ENCODE results near the gene RFPL3.
"Not testable (repeated sequence)": the region's sequence is repeated elsewhere in the genome, so short reads cannot be mapped to it uniquely, and the experiment has no call there.

RFPL3 gene

GRCh38 chr22:32357567-32357966 is at the start of gene RFPL3:
Gene RFPL3, plus strand, starts transcription at chr22:32357867. Its CDS starts 205 bp downstream, at chr22:32358072.
- ATAC-seq, DNase-seq: not testable (repeated sequence)

GRCh38 chr22:32308191-32308590 is 49.5 kb upstream of the RFPL3 start:
- ATAC-seq (no peak), DNase-seq (no peak)

- ATAC-seq = no peak
- DNase-seq = no peak
These were observed 48.7 kb upstream of the RFPL3 start for GRCh38 chr22:32308934-32309333.

GRCh38 chr22:32309585-32310251 is 47.9 kb upstream of the RFPL3 start:
- ATAC-seq (no peak), DNase-seq (no peak)

GRCh38 chr22:32310777-32311176 is 46.9 kb upstream of the RFPL3 start:
- DNase-seq (no peak), ATAC-seq (no peak)

GRCh38 chr22:32311551-32312071 is 46.1 kb upstream of the RFPL3 start:
- ATAC-seq = no peak
- no peak for DNase-seq

- no peak for DNase-seq
- ATAC-seq = no peak
These were observed 44.9 kb upstream of the RFPL3 start for GRCh38 chr22:32312748-32313147.

GRCh38 chr22:32313532-32313931 is 44.1 kb upstream of the RFPL3 start:
- no peak for DNase-seq
- no peak for ATAC-seq

GRCh38 chr22:32317524-32317923 is 40.1 kb upstream of the RFPL3 start:
- no peak for DNase-seq
- ATAC-seq = no peak

- no peak for ATAC-seq
- DNase-seq = no peak
These were observed 39.3 kb upstream of the RFPL3 start for GRCh38 chr22:32318361-32318760.

GRCh38 chr22:32319861-32320406 is 37.7 kb upstream of the RFPL3 start:
- ATAC-seq (no peak), DNase-seq (no peak)

- ATAC-seq (no peak), DNase-seq (no peak)
These were observed 34.7 kb upstream of the RFPL3 start for GRCh38 chr22:32322986-32323385.

- ATAC-seq (no peak), DNase-seq (no peak)
These were observed 34.0 kb upstream of the RFPL3 start for GRCh38 chr22:32323513-32324164.

- ATAC-seq (no peak), DNase-seq (no peak)
These were observed 32.9 kb upstream of the RFPL3 start for GRCh38 chr22:32324505-32325415.

- ATAC-seq (no peak), DNase-seq (no peak)
These were observed 32.3 kb upstream of the RFPL3 start for GRCh38 chr22:32325416-32325801.

GRCh38 chr22:32325811-32326237 is 31.8 kb upstream of the RFPL3 start:
- ATAC-seq = no peak
- no peak for DNase-seq

- no peak for DNase-seq
- no peak for ATAC-seq
These were observed 31.0 kb upstream of the RFPL3 start for GRCh38 chr22:32326647-32327046.

GRCh38 chr22:32327066-32327465 is 30.6 kb upstream of the RFPL3 start:
- no peak for DNase-seq
- no peak for ATAC-seq

GRCh38 chr22:32327596-32328171 is 30.0 kb upstream of the RFPL3 start:
- ATAC-seq (no peak), DNase-seq (no peak)

- no peak for DNase-seq
These were observed 29.1 kb upstream of the RFPL3 start for GRCh38 chr22:32328306-32329201.

GRCh38 chr22:32329202-32329645 is 28.4 kb upstream of the RFPL3 start:
- no peak for ATAC-seq
- no peak for DNase-seq

More at GRCh38 chr22:32328306-32329201, 29.1 kb upstream of the RFPL3 start:
- ATAC-seq = no peak
